ENCODE results near the gene CACNA1B.

CACNA1B gene

GRCh38 chr9:137920753-137921152 lies 43.2 kb downstream of the CACNA1B start:
- H3K27ac ChIP-seq, result no peak overlapping the region

GRCh38 chr9:137924169-137924568 lies 46.6 kb downstream of the CACNA1B start:
- Histone ChIP-seq H3K9ac (no peak overlapping the region), H3K27me3 (no peaks in the 10 kb centered on the region), H3K4me1 (peaks cover 4% of the 10 kb centered on the region; the same call in 1 of the 2 replicates)

More at GRCh38 chr9:137920753-137921152, 43.2 kb downstream of the CACNA1B start:
- 0 out of 2 replicates have a peak, but pooled peaks cover 4% of the 10 kb centered on the region for H3K9me3 ChIP-seq
- H3K27me3 ChIP-seq, result no peaks in the 10 kb centered on the region
- no peak overlapping the region for H3K4me3 ChIP-seq
- H3K9ac ChIP-seq, result no peak overlapping the region
- TF ChIP-seq Cebpa-rat (IDR thresholded peaks at IDR 0.05), result no peak
- peaks cover 4% of the 10 kb centered on the region; the same call in 1 of the 2 replicates for H3K4me1 ChIP-seq
- H3K4me2 ChIP-seq, result no peak overlapping the region
- H3K36me3 ChIP-seq, result no peaks in the 10 kb centered on the region
- no peaks in the 10 kb centered on the region for H4K20me1 ChIP-seq

GRCh38 chr9:137924761-137925369 lies 47.3 kb downstream of the CACNA1B start:
- Histone ChIP-seq H3K9me3 (peaks cover 15% of the 10 kb centered on the region; the same call in 1 of the 2 replicates), H3K27me3 (no peaks in the 10 kb centered on the region), H3K4me2 (no peak overlapping the region), H3K4me3 (no peak overlapping the region), H3K27ac (no peak overlapping the region), H3K36me3 (no peaks in the 10 kb centered on the region), H3K4me1 (peaks cover 4% of the 10 kb centered on the region; the same call in 1 of the 2 replicates), H4K20me1 (no peaks in the 10 kb centered on the region), H3K9ac (no peak overlapping the region)
- no peak for TF ChIP-seq Cebpa-rat (IDR thresholded peaks at IDR 0.05)

More at GRCh38 chr9:137924169-137924568, 46.6 kb downstream of the CACNA1B start:
- H3K27ac ChIP-seq, result no peak overlapping the region
- H3K4me3 ChIP-seq, result no peak overlapping the region
- peaks cover 15% of the 10 kb centered on the region; the same call in 1 of the 2 replicates for H3K9me3 ChIP-seq
- H3K4me2 ChIP-seq, result no peak overlapping the region
- no peaks in the 10 kb centered on the region for H3K36me3 ChIP-seq
- H4K20me1 ChIP-seq, result no peaks in the 10 kb centered on the region
- no peak for TF ChIP-seq Cebpa-rat (IDR thresholded peaks at IDR 0.05)

DNA sequence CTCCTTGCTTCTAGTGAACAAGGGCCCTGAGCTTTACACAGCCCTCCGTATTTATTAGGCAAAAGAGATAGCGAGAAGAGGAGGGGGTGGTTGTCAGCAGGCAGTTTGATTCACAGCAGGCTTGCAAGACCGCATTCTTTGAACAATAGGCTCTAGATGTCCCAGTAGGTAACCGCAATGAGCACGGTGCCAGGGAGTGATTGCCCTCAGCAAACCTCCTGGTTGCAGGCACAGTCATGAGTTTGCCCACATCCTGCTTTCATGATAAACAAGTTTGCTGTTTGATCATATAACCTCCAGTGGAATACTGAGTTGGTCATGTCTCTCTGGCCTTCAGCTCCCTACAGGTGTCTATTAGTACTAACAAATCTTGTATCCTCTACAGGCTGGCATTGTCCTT lies 66.1 kb downstream of the CACNA1B start:
- peaks cover 70% of the 10 kb centered on the region for H3K9me3 ChIP-seq

GRCh38 chr9:137945581-137945980 lies 68.0 kb downstream of the CACNA1B start:
- Histone ChIP-seq H3K4me2 (no peak overlapping the region), H3K4me3 (no peak overlapping the region), H3K27ac (no peak overlapping the region), H3K9ac (no peak overlapping the region), H3K4me1 (no peaks in the 10 kb centered on the region), H3K36me3 (no peaks in the 10 kb centered on the region), H3K9me3 (peaks cover 68% of the 10 kb centered on the region), H4K20me1 (no peaks in the 10 kb centered on the region), H3K27me3 (no peaks in the 10 kb centered on the region)
- TF ChIP-seq Cebpa-rat (IDR thresholded peaks at IDR 0.05), result no peak

More for the DNA sequence above, 66.1 kb downstream of the CACNA1B start:
- Histone ChIP-seq H4K20me1 (no peaks in the 10 kb centered on the region), H3K4me1 (no peaks in the 10 kb centered on the region), H3K4me2 (no peak overlapping the region), H3K27me3 (no peaks in the 10 kb centered on the region), H3K27ac (no peak overlapping the region), H3K36me3 (no peaks in the 10 kb centered on the region), H3K9ac (no peak overlapping the region), H3K4me3 (no peak overlapping the region)
- no peak for TF ChIP-seq Cebpa-rat (IDR thresholded peaks at IDR 0.05)

GRCh38 chr9:137946993-137947392 lies 69.4 kb downstream of the CACNA1B start:
- TF ChIP-seq Cebpa-rat (IDR thresholded peaks at IDR 0.05), result no peak
- no peaks in the 10 kb centered on the region for H3K27me3 ChIP-seq
- no peaks in the 10 kb centered on the region for H3K4me1 ChIP-seq
- H3K4me3 ChIP-seq, result no peak overlapping the region
- no peak overlapping the region for H3K9ac ChIP-seq
- H3K36me3 ChIP-seq, result no peaks in the 10 kb centered on the region
- H3K4me2 ChIP-seq, result no peak overlapping the region
- H3K27ac ChIP-seq, result no peak overlapping the region
- peaks cover 68% of the 10 kb centered on the region for H3K9me3 ChIP-seq
- H4K20me1 ChIP-seq, result no peaks in the 10 kb centered on the region

- H3K27ac ChIP-seq, result no peak overlapping the region
- no peaks in the 10 kb centered on the region for H3K36me3 ChIP-seq
- H4K20me1 ChIP-seq, result no peaks in the 10 kb centered on the region
Observed at GRCh38 chr9:137948642-137949041, 71.1 kb downstream of the CACNA1B start.

GRCh38 chr9:137949260-137949659 lies 71.7 kb downstream of the CACNA1B start:
- no peak overlapping the region for H3K27ac ChIP-seq
- H3K4me2 ChIP-seq, result no peak overlapping the region
- H3K4me3 ChIP-seq, result no peak overlapping the region
- TF ChIP-seq Cebpa-rat (IDR thresholded peaks at IDR 0.05), result no peak
- no peaks in the 10 kb centered on the region for H4K20me1 ChIP-seq
- H3K9me3 ChIP-seq, result peaks cover 49% of the 10 kb centered on the region
- no peaks in the 10 kb centered on the region for H3K27me3 ChIP-seq
- H3K9ac ChIP-seq, result no peak overlapping the region
- H3K4me1 ChIP-seq, result no peaks in the 10 kb centered on the region
- no peaks in the 10 kb centered on the region for H3K36me3 ChIP-seq

More at GRCh38 chr9:137948642-137949041, 71.1 kb downstream of the CACNA1B start:
- no peak for TF ChIP-seq Cebpa-rat (IDR thresholded peaks at IDR 0.05)
- Histone ChIP-seq H3K4me3 (no peak overlapping the region), H3K4me1 (no peaks in the 10 kb centered on the region), H3K4me2 (no peak overlapping the region), H3K27me3 (no peaks in the 10 kb centered on the region), H3K9me3 (peaks cover 55% of the 10 kb centered on the region), H3K9ac (no peak overlapping the region)

DNA sequence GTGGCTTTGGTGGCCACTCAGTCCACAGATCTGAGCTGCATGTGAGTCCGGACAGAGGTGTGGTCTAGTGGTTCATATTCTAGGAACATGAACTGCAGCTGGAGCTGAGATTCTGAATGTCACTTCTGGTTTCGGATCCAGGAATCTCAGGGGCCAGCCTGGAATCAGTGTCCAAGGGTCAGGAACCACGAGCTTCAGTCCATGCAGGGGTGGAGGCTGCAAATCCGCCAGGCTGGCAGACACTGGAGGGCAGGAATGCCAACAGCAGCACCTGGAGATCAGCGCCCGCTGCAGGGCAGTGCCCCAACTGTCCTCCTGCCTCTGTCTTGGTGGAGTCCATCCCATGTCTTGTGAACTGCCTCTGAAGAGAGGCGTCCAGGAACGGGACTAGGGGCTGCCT lies 73.5 kb downstream of the CACNA1B start:
- Histone ChIP-seq H3K27me3 (no peaks in the 10 kb centered on the region), H3K36me3 (no peaks in the 10 kb centered on the region), H3K4me3 (no peak overlapping the region), H3K4me1 (no peaks in the 10 kb centered on the region), H3K27ac (no peak overlapping the region), H3K9me3 (peaks cover 30% of the 10 kb centered on the region), H3K9ac (no peak overlapping the region), H3K4me2 (no peak overlapping the region), H4K20me1 (no peaks in the 10 kb centered on the region)
- no peak for TF ChIP-seq Cebpa-rat (IDR thresholded peaks at IDR 0.05)

GRCh38 chr9:137951597-137952490 lies 74.3 kb downstream of the CACNA1B start:
- peaks cover 23% of the 10 kb centered on the region for H3K9me3 ChIP-seq

More at GRCh38 chr9:137951597-137952490, 74.3 kb downstream of the CACNA1B start:
- Histone ChIP-seq H3K27me3 (no peaks in the 10 kb centered on the region), H3K4me2 (no peak overlapping the region), H3K4me3 (no peak overlapping the region), H3K4me1 (no peaks in the 10 kb centered on the region), H3K36me3 (no peaks in the 10 kb centered on the region), H4K20me1 (no peaks in the 10 kb centered on the region), H3K9ac (no peak overlapping the region), H3K27ac (no peak overlapping the region)
- no peak for TF ChIP-seq Cebpa-rat (IDR thresholded peaks at IDR 0.05)
